Activated CD4-positive, alpha-beta T cell treated with anti-CD3 and anti-CD28 coated beads for 4 hours (primary cell): Measurements from ENCODE around the gene PLEKHA1.
A peak's percentile ranks its signal among the peaks of the same experiment; 100 is the strongest.

Experiments
- DNase-seq, 2 donors: peaks; one replicate each; pipeline ENCODE4 v3.0.0-alpha.2; 2020

PLEKHA1 gene

GRCh38 chr10:122347170-122347841 lies 27.2 kb upstream of the PLEKHA1 start:
- DNase-seq: no peak

DNA sequence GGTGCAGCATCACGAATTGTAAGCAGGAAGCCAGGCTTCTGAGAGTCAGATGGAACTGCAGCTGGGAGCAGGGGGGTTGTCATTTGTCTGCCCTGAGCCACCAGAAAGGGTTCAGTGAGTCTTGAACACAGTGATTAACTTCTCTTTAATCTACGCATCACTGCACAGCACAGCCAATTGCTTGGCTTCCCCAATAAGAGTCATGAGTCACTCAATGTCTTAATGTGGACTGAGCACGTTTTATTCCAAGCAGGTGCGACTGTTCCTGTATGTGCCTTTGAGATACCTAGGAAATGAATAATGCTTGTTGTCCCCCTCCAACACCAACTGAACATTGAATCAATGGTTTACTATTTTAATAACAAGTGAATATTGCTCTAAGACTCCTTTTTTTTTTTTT lies 26.0 kb upstream of the PLEKHA1 start:
- DNase-seq: no peak

DNA sequence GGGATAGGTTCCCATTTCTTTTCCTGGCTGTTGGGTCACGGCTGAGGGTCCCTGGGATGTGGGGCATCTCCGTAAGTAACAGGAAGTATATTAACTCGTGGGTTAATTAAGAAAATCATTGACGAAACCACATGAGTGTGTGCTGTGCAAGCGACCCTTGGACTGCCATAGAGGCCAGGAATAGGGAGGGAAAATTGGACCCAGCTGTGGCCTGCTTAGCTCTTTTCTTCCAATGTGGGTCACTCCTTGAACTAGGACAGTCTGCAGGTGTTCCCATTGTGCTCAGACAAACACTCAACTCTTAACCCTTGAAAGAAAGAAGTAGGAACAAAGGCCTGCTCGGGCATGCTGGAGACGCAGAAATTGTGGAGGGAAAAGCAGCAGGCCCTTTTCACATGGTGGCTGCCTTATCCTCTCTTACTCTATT lies 25.6 kb upstream of the PLEKHA1 start:
- DNase-seq: no peak

DNA sequence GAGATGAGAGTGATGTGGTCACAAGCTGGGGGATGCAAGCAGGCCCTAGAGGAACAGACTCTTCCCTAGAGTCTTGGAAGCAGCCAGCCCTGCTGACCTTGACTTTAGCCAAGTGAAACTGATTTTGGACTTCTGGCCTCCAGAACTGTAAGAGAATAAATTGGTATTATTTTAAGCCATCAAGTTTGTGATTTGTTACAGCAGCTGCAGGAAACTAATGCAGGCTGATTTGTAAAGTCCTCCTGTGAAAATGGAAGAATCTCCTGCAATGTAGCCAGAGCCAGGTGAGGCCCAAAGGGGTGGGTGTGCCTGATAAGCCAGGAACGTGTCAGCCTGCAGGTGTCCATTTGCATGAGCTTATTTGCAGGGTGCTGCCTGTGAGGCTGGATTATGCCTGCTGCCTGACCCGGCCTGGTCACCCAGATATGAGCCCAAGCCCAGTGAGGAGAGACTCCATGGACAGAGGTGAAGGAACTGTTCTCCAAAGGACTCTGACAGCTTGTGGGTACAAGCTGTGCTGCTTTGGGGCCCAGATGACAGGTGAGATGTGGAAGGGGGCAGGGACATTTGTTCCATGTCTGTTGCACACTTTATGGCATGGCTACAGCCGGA lies 24.6 kb upstream of the PLEKHA1 start:
- no peak for DNase-seq

DNA sequence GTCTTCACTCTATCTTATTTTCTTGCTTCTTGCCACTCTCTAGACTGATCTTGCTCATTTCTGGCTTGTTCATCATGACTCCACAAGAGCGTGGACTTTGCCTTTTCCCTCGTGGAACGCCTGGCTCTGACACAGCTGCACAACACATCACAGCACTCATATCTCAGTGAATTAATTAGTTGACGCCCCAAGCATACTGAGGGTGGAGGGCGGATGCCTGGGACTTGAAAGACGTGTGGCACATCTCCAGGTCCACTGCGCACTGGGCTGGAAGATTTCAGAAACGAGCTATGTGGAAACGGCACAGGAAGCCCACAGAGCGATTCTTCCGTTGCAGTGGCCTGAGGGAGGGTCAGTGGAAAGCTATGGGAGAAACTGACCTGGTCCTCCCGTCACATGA lies 23.6 kb upstream of the PLEKHA1 start:
- no peak for DNase-seq

GRCh38 chr10:122352817-122353525 lies 21.5 kb upstream of the PLEKHA1 start:
- no peak for DNase-seq

DNA sequence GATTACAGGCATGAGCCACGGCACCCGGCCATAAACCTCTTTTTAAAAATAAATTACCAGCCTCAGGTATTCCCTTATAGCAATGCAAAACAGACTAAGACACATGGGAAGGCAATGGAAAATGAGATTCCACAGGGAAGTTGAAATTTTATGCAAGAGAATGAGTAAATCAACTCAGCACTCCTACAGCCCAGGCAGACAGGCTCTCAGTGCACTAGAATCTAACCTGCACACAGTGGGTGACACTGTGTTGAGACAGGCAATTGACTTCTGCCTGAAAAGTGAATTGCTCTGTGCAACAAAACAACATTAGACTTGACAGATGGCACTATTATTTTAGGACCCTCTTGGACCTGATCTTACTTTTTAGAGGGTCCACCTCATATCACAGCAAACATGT lies 20.1 kb upstream of the PLEKHA1 start:
- no peak for DNase-seq

- no peak for DNase-seq
Observed at GRCh38 chr10:122357685-122358084, 16.8 kb upstream of the PLEKHA1 start.

GRCh38 chr10:122359621-122360020 lies 14.9 kb upstream of the PLEKHA1 start:
- no peak for DNase-seq

- no peak for DNase-seq
Observed at GRCh38 chr10:122361046-122361445, 13.5 kb upstream of the PLEKHA1 start.

GRCh38 chr10:122362031-122362592 lies 12.4 kb upstream of the PLEKHA1 start:
- no peak for DNase-seq

- DNase-seq: no peak
Observed at GRCh38 chr10:122362621-122363020, 11.9 kb upstream of the PLEKHA1 start.

GRCh38 chr10:122363311-122363710 lies 11.2 kb upstream of the PLEKHA1 start:
- no peak for DNase-seq

DNA sequence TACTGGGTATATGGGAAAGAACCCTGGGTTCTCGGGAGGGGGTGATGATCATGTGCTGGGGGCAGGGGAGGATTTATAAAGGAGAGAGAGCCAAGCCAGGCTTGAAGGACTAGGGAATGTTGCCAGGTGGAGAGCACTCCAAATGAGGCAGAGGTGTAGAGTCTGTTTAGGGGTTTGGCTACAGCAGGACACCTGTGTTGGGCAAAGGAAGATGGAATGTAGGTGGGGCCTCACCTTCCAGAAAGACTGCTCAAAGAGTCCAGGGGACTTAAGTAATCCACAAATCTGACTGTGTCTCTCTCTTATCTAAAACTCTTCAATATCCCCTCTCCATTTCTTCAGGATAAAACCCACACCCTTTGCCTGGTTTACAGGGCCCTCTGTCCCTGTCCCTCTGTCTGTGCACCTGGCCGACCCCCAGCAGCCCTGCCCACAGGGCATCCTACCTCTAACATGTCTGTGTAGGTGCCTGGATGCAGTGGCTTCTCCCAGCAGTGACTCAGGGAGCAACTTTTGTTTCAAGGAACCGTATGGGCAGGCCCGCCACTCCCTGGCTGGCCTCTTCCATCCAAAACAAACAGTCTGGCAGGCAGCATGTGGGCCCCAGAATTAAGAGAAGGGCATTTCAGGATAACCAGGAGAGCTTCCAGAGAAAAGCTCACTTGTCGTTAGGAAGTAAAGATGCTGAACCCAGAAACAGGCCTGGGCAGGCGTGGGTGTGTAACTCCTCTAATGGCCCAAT lies 10.6 kb upstream of the PLEKHA1 start:
- DNase-seq: no peak

DNA sequence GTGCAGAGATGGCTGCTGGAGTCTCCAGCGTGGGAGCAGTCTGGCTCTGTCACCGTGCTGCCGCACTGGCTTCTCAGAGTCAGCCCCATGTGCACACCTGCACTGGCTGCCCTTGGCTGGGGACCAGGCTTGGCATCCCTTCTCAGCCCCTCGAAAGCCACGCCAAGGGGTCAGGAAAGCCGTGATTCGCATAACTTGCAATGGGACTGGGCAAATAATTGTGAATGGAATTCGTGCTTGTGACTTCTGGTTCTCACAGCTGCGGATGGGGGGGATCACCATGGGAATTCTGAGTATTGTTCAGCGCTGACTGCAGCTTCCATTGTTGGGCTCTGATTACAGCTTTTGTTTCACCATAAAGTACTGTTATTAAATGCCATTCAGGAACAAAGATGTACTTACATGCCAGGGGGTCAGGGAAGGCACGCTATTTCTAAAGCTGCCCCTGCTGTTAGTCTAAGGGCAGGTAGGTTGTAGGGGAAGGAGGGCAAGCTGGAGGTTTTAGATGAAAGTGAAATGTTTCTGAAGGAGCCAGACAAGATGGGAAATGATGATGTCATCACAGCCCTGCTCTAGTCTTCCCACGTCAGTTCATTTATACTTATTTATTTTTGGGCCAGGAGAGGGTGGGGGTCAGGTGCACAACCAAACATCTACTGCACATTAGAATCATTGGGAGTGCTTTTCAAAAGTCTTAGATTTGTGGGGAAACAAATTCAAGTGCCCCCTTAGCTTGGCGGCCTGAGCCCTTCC lies 5.8 kb upstream of the PLEKHA1 start:
- no peak for DNase-seq

GRCh38 chr10:122373108-122373507 lies 1.4 kb upstream of the PLEKHA1 start:
- DNase-seq: no peak

DNA sequence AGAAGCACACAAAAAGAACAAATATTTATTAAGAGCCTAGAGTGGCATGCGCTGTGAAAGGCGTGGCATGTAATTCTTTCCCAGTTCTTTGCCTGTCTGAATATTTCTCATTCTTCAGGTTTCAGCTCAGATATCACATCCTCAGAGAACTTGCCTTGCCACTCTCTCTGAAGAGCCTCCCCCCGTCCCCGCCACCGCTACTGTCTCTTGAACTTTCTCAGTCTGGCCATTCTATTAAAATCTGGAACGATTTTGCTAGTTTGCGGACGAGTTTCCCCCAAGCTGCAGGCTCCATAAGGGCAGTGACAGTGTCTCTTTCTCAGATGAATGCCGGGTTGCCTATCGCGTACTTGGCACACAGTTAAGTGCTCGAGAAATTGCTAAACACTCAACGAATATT lies 787 bp upstream of the PLEKHA1 start:
- DNase-seq: no peak

- peak; percentile 66 to 67 for DNase-seq
Observed at GRCh38 chr10:122374859-122375678, 561 bp downstream of the PLEKHA1 start.

GRCh38 chr10:122375679-122376160 lies 1.2 kb downstream of the PLEKHA1 start:
- no peak for DNase-seq

GRCh38 chr10:122376364-122376961 lies 2.0 kb downstream of the PLEKHA1 start:
- DNase-seq: no peak

DNA sequence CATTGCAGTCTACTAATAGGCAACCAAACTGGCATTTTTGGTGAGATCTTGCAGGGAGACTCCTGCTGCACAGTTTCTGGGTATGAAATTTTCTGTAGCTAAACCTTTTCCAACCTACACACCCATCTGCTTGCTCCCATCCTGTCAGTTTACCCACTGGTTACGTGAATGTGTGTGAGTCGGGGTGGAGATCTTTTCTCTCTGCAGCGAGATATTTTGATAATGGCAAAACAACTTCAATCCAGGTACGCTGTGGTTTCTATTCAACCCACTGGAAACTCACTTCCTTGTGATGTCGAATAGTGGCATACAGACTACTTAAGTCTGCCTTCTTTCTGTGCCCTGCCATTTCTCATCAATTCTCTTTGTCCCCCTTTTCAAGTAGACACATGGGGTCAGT lies 4.5 kb downstream of the PLEKHA1 start:
- no peak for DNase-seq
